GM19328 (cell line): ENCODE results near the gene NIT2.
"Not testable (repeated sequence)": the region's sequence is repeated elsewhere in the genome, so short reads cannot be mapped to it uniquely, and the experiment has no call there.

Experiments used
- ATAC-seq: cut with Tn5 transposase; IDR thresholded peaks from one replicate; pipeline ENCODE4 v1.9.1; 2021; ENCODE audit warnings: mild to moderate bottlenecking, moderate library complexity; ENCODE audit not compliant: unreplicated experiment

NIT2 gene

GRCh38 chr3:100336229-100336628, 1.7 kb downstream of the NIT2 start:
- not testable (repeated sequence) for ATAC-seq

- ATAC-seq: no peak
These were observed 4.4 kb downstream of the NIT2 start for GRCh38 chr3:100338911-100339310.

- ATAC-seq: no peak
These were observed 5.2 kb downstream of the NIT2 start for GRCh38 chr3:100339786-100340185.

- no peak for ATAC-seq
These were observed 6.0 kb downstream of the NIT2 start for GRCh38 chr3:100340527-100340926.

- ATAC-seq: no peak
These were observed 14.2 kb downstream of the NIT2 start for GRCh38 chr3:100348727-100349126.

- ATAC-seq: not testable (repeated sequence)
These were observed 17.2 kb downstream of the NIT2 start for GRCh38 chr3:100351770-100352169.

GRCh38 chr3:100352296-100353231, 18.0 kb downstream of the NIT2 start:
- ATAC-seq: no peak

GRCh38 chr3:100354850-100355249, 20.3 kb downstream of the NIT2 start:
- ATAC-seq: no peak

GRCh38 chr3:100358413-100358812, 23.9 kb downstream of the NIT2 start:
- ATAC-seq: no peak

- ATAC-seq: no peak
These were observed 24.5 kb downstream of the NIT2 start for GRCh38 chr3:100359035-100359434.

GRCh38 chr3:100360757-100361496, 26.4 kb downstream of the NIT2 start:
- no peak for ATAC-seq

GRCh38 chr3:100361897-100362296, 27.3 kb downstream of the NIT2 start:
- ATAC-seq: no peak

GRCh38 chr3:100364421-100364820, 29.9 kb downstream of the NIT2 start:
- ATAC-seq: no peak

GRCh38 chr3:100366424-100366823, 31.9 kb downstream of the NIT2 start:
- ATAC-seq: no peak

GRCh38 chr3:100368441-100368840, 33.9 kb downstream of the NIT2 start:
- ATAC-seq: no peak

GRCh38 chr3:100370756-100371155, 36.2 kb downstream of the NIT2 start:
- no peak for ATAC-seq

GRCh38 chr3:100374521-100374920, 40.0 kb downstream of the NIT2 start:
- ATAC-seq: no peak

- ATAC-seq: no peak
These were observed 41.7 kb downstream of the NIT2 start for GRCh38 chr3:100376301-100376700.

GRCh38 chr3:100384733-100385525, 50.4 kb downstream of the NIT2 start:
- no peak for ATAC-seq

GRCh38 chr3:100386437-100387074, 52.0 kb downstream of the NIT2 start:
- ATAC-seq: no peak

GRCh38 chr3:100389025-100389424, 54.5 kb downstream of the NIT2 start:
- no peak for ATAC-seq
